Activated CD4-positive, alpha-beta T cell treated with anti-CD3 and anti-CD28 coated beads for 4 hours (primary cell): ENCODE results near the gene FAM76A.
"Not testable (repeated sequence)": the region's sequence is repeated elsewhere in the genome, so short reads cannot be mapped to it uniquely, and the experiment has no call there.

Experiments used
- DNase-seq, 2 donors: peaks; one replicate each; pipeline ENCODE4 v3.0.0-alpha.2; 2020

FAM76A gene

GRCh38 chr1:27782950-27783349, 57.2 kb downstream of the FAM76A start:
- DNase-seq = no peak

GRCh38 chr1:27784700-27785099, 58.9 kb downstream of the FAM76A start:
- DNase-seq = no peak

- DNase-seq = no peak
Observed at GRCh38 chr1:27785781-27786455, 60.2 kb downstream of the FAM76A start.

- DNase-seq = no peak
Observed at GRCh38 chr1:27787895-27788294, 62.1 kb downstream of the FAM76A start.

GRCh38 chr1:27789540-27790041, 63.8 kb downstream of the FAM76A start:
- DNase-seq = no peak

GRCh38 chr1:27790270-27790669, 64.5 kb downstream of the FAM76A start:
- not testable (repeated sequence) for DNase-seq

GRCh38 chr1:27795601-27796000, 69.8 kb downstream of the FAM76A start:
- DNase-seq = no peak

GRCh38 chr1:27804791-27805190, 79.0 kb downstream of the FAM76A start:
- no peak for DNase-seq

- DNase-seq = no peak
Observed at GRCh38 chr1:27806758-27807157, 81.0 kb downstream of the FAM76A start.

- no peak for DNase-seq
Observed at GRCh38 chr1:27807385-27807784, 81.6 kb downstream of the FAM76A start.

GRCh38 chr1:27808131-27808530, 82.4 kb downstream of the FAM76A start:
- not testable (repeated sequence) for DNase-seq

- DNase-seq = no peak
Observed at GRCh38 chr1:27809883-27810282, 84.1 kb downstream of the FAM76A start.

GRCh38 chr1:27811741-27812500, 86.2 kb downstream of the FAM76A start:
- DNase-seq = no peak
